A549 (cell line): ENCODE data around the gene OSBPL6. TPM values are rescaled to one million over a fixed set of nuclear protein-coding genes. Genes with fewer than 3 reads are reported as not detected.

Source experiments
- ATAC-seq, 2 experiments: fragments of 200-7000 bp in 1 of 2; fragments of >200 bp in 1 of 2; cut with Nextera tagmentation in 1 of 2; cut with Tn5 transposase in 1 of 2; 3 replicates each; pipeline versions ENCODE4 v1.8.0 to v1.9.1; 2018 to 2020; ENCODE audit warnings: mild to moderate bottlenecking in 1 of 2, moderate library complexity in 1 of 2
- CTCF ChIA-PET: fragments of 300-600 bp; sonication (Branson Sonifier 250); formaldehyde crosslinking; extraction: SDS; loops from one replicate; lab custom pipeline; 2021; ENCODE audit warnings: antibody characterized with exemption, inconsistent platforms; lab: Yijun Ruan, JAX
- POLR2A ChIA-PET: fragments of 350-600 bp; formaldehyde crosslinking; extraction: SDS; loops from one replicate; lab custom pipeline; 2021; ENCODE audit warnings: antibody characterized with exemption, inconsistent platforms; lab: Yijun Ruan, JAX
- DNase-seq, 2 experiments: peaks; one replicate each; pipeline versions ENCODE4 v3.0.0 to v3.0.0-alpha.2; 2011 to 2016; ENCODE audit warnings: low read depth in 1 of 2, low spot score in 1 of 2
- FAIRE-seq: peaks from 2 replicates; lab custom pipeline; 2011; peaks lifted over from hg19 to GRCh38; lab: Jason Lieb, UNC
- H3K27ac ChIP-seq, 2 experiments: fragments of >200 bp; sonication (Bioruptor Twin); formaldehyde crosslinking; 3 replicates each; pipeline ENCODE4 v1.5.1; 2016 to 2017
- H3K4me1 ChIP-seq: fragments of >200 bp; sonication (Bioruptor Twin); formaldehyde crosslinking; 3 replicates; pipeline ENCODE4 v1.6.1; 2016
- H3K4me2 ChIP-seq: fragments of >200 bp; sonication (Bioruptor Twin); formaldehyde crosslinking; 3 replicates; pipeline ENCODE4 v1.6.1; 2016
- H3K4me3 ChIP-seq: fragments of >200 bp; sonication (Bioruptor Twin); formaldehyde crosslinking; 3 replicates; pipeline ENCODE4 v1.5.1; 2016
- H3K9me3 ChIP-seq: fragments of >200 bp; sonication (Bioruptor Twin); formaldehyde crosslinking; 3 replicates; pipeline ENCODE4 v1.6.1; 2016
- ATOH8 ChIP-seq: fragments of 250-450 bp; sonication (Bioruptor Pico); IDR thresholded peaks from 2 replicates; pipeline ENCODE4 v1.5.0; 2020; ENCODE audit warnings: low read depth, mild to moderate bottlenecking, moderate library complexity
- CEBPB ChIP-seq, 2 experiments: fragments of >200 bp in 1 of 2; sonication (Bioruptor Twin) in 1 of 2; formaldehyde crosslinking in 1 of 2; IDR thresholded peaks; 2 replicates each; pipeline ENCODE4 v1.6.1; 2012 to 2016
- CTCF ChIP-seq: fragments of >200 bp; sonication (Bioruptor Twin); formaldehyde crosslinking; IDR thresholded peaks from 3 replicates; pipeline ENCODE4 v1.5.1; 2016
- ELK1 ChIP-seq: fragments of 150-350 bp; IDR thresholded peaks from 2 replicates; pipeline ENCODE4 v1.6.1; 2014; ENCODE audit warnings: low read depth, mild to moderate bottlenecking, low read length
- EP300 ChIP-seq, 2 experiments: fragments of >200 bp; sonication (Bioruptor Twin); formaldehyde crosslinking; IDR thresholded peaks; 2 replicates in 1 of 2; 3 replicates in 1 of 2; pipeline ENCODE4 v1.6.1; 2016 to 2017
- ESRRA ChIP-seq: fragments of 150-350 bp; IDR thresholded peaks from 2 replicates; pipeline ENCODE4 v1.6.1; 2014; ENCODE audit warnings: mild to moderate bottlenecking, low read length, borderline replicate concordance
- FOSL2 ChIP-seq, 2 experiments: fragments of 450-650 bp in 1 of 2; fragments of >200 bp in 1 of 2; sonication (Bioruptor Twin) in 1 of 2; formaldehyde crosslinking; IDR thresholded peaks; 2 replicates each; pipeline versions ENCODE4 v1.5.0 to v1.6.1; 2016 to 2020; ENCODE audit warnings: mild to moderate bottlenecking in 1 of 2, moderate library complexity in 1 of 2
- FOXS1 ChIP-seq: fragments of 250-450 bp; sonication (Bioruptor Pico); IDR thresholded peaks from 2 replicates; pipeline ENCODE4 v1.5.0; 2020; ENCODE audit warnings: mild to moderate bottlenecking, moderate library complexity
- HDAC2 ChIP-seq: fragments of 200-600 bp; sonication (generic); IDR thresholded peaks from 2 replicates; pipeline ENCODE4 v1.6.1; 2016
- KDM1A ChIP-seq: fragments of 200-600 bp; sonication (generic); IDR thresholded peaks from 2 replicates; pipeline ENCODE4 v1.6.1; 2016; ENCODE audit warnings: low read depth, mild to moderate bottlenecking
- MAFK ChIP-seq: fragments of 450-650 bp; IDR thresholded peaks from 2 replicates; pipeline ENCODE4 v1.6.1; 2014; ENCODE audit not compliant: partially characterized antibody
- MAZ ChIP-seq: fragments of 150-350 bp; IDR thresholded peaks from 2 replicates; pipeline ENCODE4 v1.6.1; 2014; ENCODE audit warnings: antibody characterized with exemption, low read depth, low read length, borderline replicate concordance
- MYC ChIP-seq: IDR thresholded peaks from 2 replicates; pipeline ENCODE4 v1.6.1; 2012; ENCODE audit warnings: mild to moderate bottlenecking, inconsistent platforms, low read length, improper control_type of control experiment, borderline replicate concordance
- NFE2L2 ChIP-seq: fragments of 150-350 bp; conservative IDR thresholded peaks from 2 replicates; pipeline ENCODE4 v1.6.1; 2014; ENCODE audit warnings: low read length
- NPAS2 ChIP-seq: fragments of 250-450 bp; sonication (Bioruptor Pico); IDR thresholded peaks from 2 replicates; pipeline ENCODE4 v1.8.0; 2022; ENCODE audit warnings: mild to moderate bottlenecking, moderate library complexity, borderline replicate concordance
- PBX3 ChIP-seq: IDR thresholded peaks from 2 replicates; pipeline ENCODE4 v1.6.1; 2012
- PHF8 ChIP-seq: fragments of 200-600 bp; sonication (generic); IDR thresholded peaks from 2 replicates; pipeline ENCODE4 v1.6.1; 2016; ENCODE audit warnings: low read depth, mild to moderate bottlenecking, antibody characterized with exemption, moderate library complexity, borderline replicate concordance
- POLR2A ChIP-seq: IDR thresholded peaks from 2 replicates; pipeline ENCODE4 v1.6.1; 2012; ENCODE audit warnings: mild to moderate bottlenecking, low read length
- RAD21 ChIP-seq, 2 experiments: fragments of >200 bp in 1 of 2; sonication (Bioruptor Twin) in 1 of 2; formaldehyde crosslinking in 1 of 2; IDR thresholded peaks in 1 of 2; conservative IDR thresholded peaks in 1 of 2; 2 replicates in 1 of 2; 3 replicates in 1 of 2; pipeline ENCODE4 v1.6.1; 2012 to 2018; ENCODE audit warnings: inconsistent platforms in 1 of 2
- RARB ChIP-seq: fragments of 250-450 bp; sonication (Bioruptor Pico); IDR thresholded peaks from 2 replicates; pipeline ENCODE4 v1.8.0; 2021; ENCODE audit warnings: mild to moderate bottlenecking, moderate library complexity
- RFX5 ChIP-seq: fragments of 450-650 bp; IDR thresholded peaks from 2 replicates; pipeline ENCODE4 v1.7.1; 2014; ENCODE audit warnings: antibody characterized with exemption, mild to moderate bottlenecking, moderate library complexity
- RNF2 ChIP-seq: fragments of 200-600 bp; sonication (generic); IDR thresholded peaks from 2 replicates; pipeline ENCODE4 v1.6.1; 2016; ENCODE audit warnings: low read depth, mild to moderate bottlenecking, antibody characterized with exemption, moderate library complexity, borderline replicate concordance
- ZC3H11A ChIP-seq: fragments of 450-650 bp; IDR thresholded peaks from 2 replicates; pipeline ENCODE4 v1.6.1; 2014; ENCODE audit warnings: antibody characterized with exemption, mild to moderate bottlenecking
- WGBS: methylation state at CpG from one replicate; pipeline ENCODE4 v1.1.6; 2017; ENCODE audit errors: missing lambda C conversion rate; 5-methylcytosine and 5-hydroxymethylcytosine counted together
- polyA plus RNA-seq, 4 experiments: library from polyadenylated mRNA; depleted of rRNA in 3 of 4; stranded (reverse); fragments of >200 nt; fragmentation: RNase III in 1 of 4; extraction: RNeasy Plus Mini Kit Qiagen cat#74134 plus additional on column Dnase treatment in 1 of 4; gene quantifications; 2 replicates in 3 of 4; 3 replicates in 1 of 4; pipeline ENCODE4 v1.2.3, GENCODE V29; 2011 to 2017

The OSBPL6 gene
- polyA plus RNA-seq, 2 of the 4 experiments (the other 2 are of a cell fraction): 2.9 to 8.2 TPM

GRCh38 chr2:178155524-178155923 is 38.8 kb upstream of the OSBPL6 start:
- ATAC-seq (no peak), DNase-seq (no peak), FAIRE-seq (no peak)
- ChIA-PET CTCF (no interaction called here), POLR2A (no interaction called here)
- WGBS: 88% methylated on average over 1 of the region's 1 CpG
- Histone ChIP-seq H3K4me1 (peaks cover 5% of the 10 kb centered on the region; the same call in 1 of the 3 replicates), H3K4me3 (no peak overlapping the region), H3K27ac (no peak overlapping the region), H3K9me3 (no peaks in the 10 kb centered on the region), H3K4me2 (no peak overlapping the region)
- TF ChIP-seq HDAC2 (no peak), MAZ (no peak), CTCF (no peak), PBX3 (no peak), ESRRA (no peak), MYC (no peak), NFE2L2 (no peak), ATOH8 (CRISPR knock-in tag) (no peak), MAFK (no peak), FOSL2 (IDR thresholded peaks at IDR 0.05) (no peak), FOSL2 (CRISPR knock-in tag; IDR thresholded peaks at IDR 0.05) (no peak), NPAS2 (CRISPR knock-in tag) (no peak), POLR2A (no peak), CEBPB (IDR thresholded peaks at IDR 0.05) (no peak), PHF8 (no peak), RARB (CRISPR knock-in tag) (no peak), RNF2 (no peak), FOXS1 (CRISPR knock-in tag) (no peak), ELK1 (no peak), ZC3H11A (no peak)

GRCh38 chr2:178157574-178157973 is 36.7 kb upstream of the OSBPL6 start:
- H3K27ac ChIP-seq: no peak overlapping the region
- ATAC-seq (no peak), DNase-seq (no peak)
- no peaks in the 10 kb centered on the region for H3K4me1 ChIP-seq
- 61% methylated on average over 5 of the region's 5 CpGs for WGBS
- ChIA-PET POLR2A (no interaction called here), CTCF (interaction anchor here (1.6 kb wide), 1 partner anchor 26 kb away, joined by 4 read pairs; no protein-coding TSS in a partner anchor)
- H3K4me3 ChIP-seq: no peak overlapping the region
- no peaks in the 10 kb centered on the region for H3K9me3 ChIP-seq
- TF ChIP-seq POLR2A (no peak), ELK1 (no peak), EP300 (IDR thresholded peaks at IDR 0.05) (no peak), RAD21 (conservative IDR thresholded peaks at IDR 0.05 in 1 of 2, IDR thresholded peaks at IDR 0.05 in 1 of 2) (no peak), KDM1A (no peak), RFX5 (no peak), CTCF (no peak)
- TF ChIP-seq, all 56 proteins: peak for 0
- no peak for FAIRE-seq
- no peak overlapping the region for H3K4me2 ChIP-seq
